Pancreas (tissue), 10 donors: Measurements from ENCODE around the gene PTPRD. TPM values are rescaled to one million over a fixed set of nuclear protein-coding genes. Genes with fewer than 3 reads are reported as not detected.

Experiments
- ATAC-seq, 4 donors: fragments of 200-7000 bp; cut with Tn5 transposase; one replicate each; pipeline versions ENCODE4 v1.8.0 to v1.9.1; 2020; ENCODE audit warnings: mild to moderate bottlenecking in 4 of 4, moderate library complexity in 4 of 4
- DNase-seq, 6 donors: peaks; one replicate each; pipeline ENCODE4 v3.0.0-alpha.2; 2020
- FAIRE-seq: peaks from 2 replicates; lab custom pipeline; 2012; peaks lifted over from hg19 to GRCh38; lab: Jason Lieb, UNC
- H3K27ac ChIP-seq, 4 donors: fragments of 200-600 bp; sonication (generic); 1 replicate in 3 of 4; 2 replicates in 1 of 4; pipeline versions ENCODE4 v1.5.0 to v1.8.0; 2020
- H3K27me3 ChIP-seq, 4 donors: fragments of 200-600 bp; one replicate each; pipeline ENCODE4 v1.8.0; 2021
- H3K36me3 ChIP-seq, 3 donors: fragments of 200-600 bp; sonication (generic) in 1 of 3; one replicate each; pipeline versions ENCODE4 v1.5.0 to v1.8.0; 2020 to 2021
- H3K4me1 ChIP-seq, 3 donors: fragments of 200-600 bp; one replicate each; pipeline ENCODE4 v1.8.0; 2021
- H3K4me3 ChIP-seq, 4 donors: fragments of 200-600 bp; sonication (generic) in 2 of 4; one replicate each; pipeline versions ENCODE4 v1.5.0 to v1.8.0; 2020 to 2021
- H3K9me3 ChIP-seq, 4 donors: fragments of 200-600 bp; one replicate each; pipeline ENCODE4 v1.8.0; 2021
- CTCF ChIP-seq, 4 donors: fragments of 200-600 bp; sonication (generic) in 3 of 4; IDR thresholded peaks; one replicate each; pipeline versions ENCODE4 v1.5.0 to v1.8.0; 2021; ENCODE audit warnings: antibody characterized with exemption in 4 of 4
- WGBS, 2 donors: extraction: QIAGEN DNeasy Blood & Tissue Kit; methylation state at CpG; one replicate each; pipeline ENCODE4 v1.1.7; 2013; 5-methylcytosine and 5-hydroxymethylcytosine counted together
- intact Hi-C, 3 donors: fragments of 100-400 bp; cut with DNase I; formaldehyde crosslinking; loops; one replicate each; pipeline versions ENCODE4 v1.11.1 to v1.14.2; 2022
- polyA plus RNA-seq, 2 donors: library from polyadenylated mRNA; stranded (reverse); fragments of 200-250 nt; gene quantifications; one replicate each; pipeline ENCODE4 v1.2.3, GENCODE V29; 2013
- total RNA-seq, 6 donors: library from RNA; stranded (reverse); fragmentation: NEBNext Ultra II Directional in 4 of 6; extraction: Animal tissue kit (Norgen Biotek cat#: 25700) in 4 of 6; gene quantifications; one replicate each; pipeline versions ENCODE4 v1.2.1 to v1.2.4, GENCODE V29; 2021 to 2023
- donor health status: healthy with polysubstance abuse.
- donor health status: DM: no; HTN: no; CAD: no; lungs with moderate emphysema.
- donor health status: DM: no; HTN: no; CAD: no.
- donor health status: control.
- donor health status: control.
- donor health status: Bipolar disorder and iron deficiency.
- donor health status: DM: yes; HTN: yes; CAD: no.
- donor health status: DM: no; HTN: no; CAD: no.
- donor health status: DM: no; HTN: no; CAD: no.
- donor health status: DM: yes; HTN: yes; CAD: no.

The PTPRD gene
- total and polyA plus RNA-seq, 8 donors = 2.1 to 21.7 (median 5.1) TPM

- H3K27ac ChIP-seq = no peak overlapping the region
- 63 to 72% methylated on average over 1 of the region's 1 CpG for WGBS, 2 donors
- H3K4me3 ChIP-seq = no peak overlapping the region
- intact Hi-C loops = loop anchor here in 1 of 3 donors (10.0 kb wide), 1 partner anchor 54 kb away; no protein-coding TSS in a partner anchor
- H3K9me3 ChIP-seq = no peaks in the 10 kb centered on the region
- no peaks in the 10 kb centered on the region for H3K4me1 ChIP-seq
- FAIRE-seq = no peak
- ATAC-seq = no peak
- no peak for TF ChIP-seq CTCF (IDR thresholded peaks at IDR 0.05)
- H3K36me3 ChIP-seq = no peaks in the 10 kb centered on the region
- no peak for DNase-seq
- no peaks in the 10 kb centered on the region for H3K27me3 ChIP-seq
These were observed 1313.7 kb downstream of the PTPRD start for GRCh38 chr9:9299134-9299533.

- H3K9me3 ChIP-seq = no peaks in the 10 kb centered on the region
- no peak for DNase-seq
- H3K27me3 ChIP-seq = no peaks in the 10 kb centered on the region
- no peaks in the 10 kb centered on the region for H3K4me1 ChIP-seq
- WGBS, 2 donors = 55 to 80% methylated on average over 2 of the region's 2 CpGs
- H3K4me3 ChIP-seq = no peak overlapping the region
- no peaks in the 10 kb centered on the region for H3K36me3 ChIP-seq
- FAIRE-seq = no peak
- TF ChIP-seq CTCF (IDR thresholded peaks at IDR 0.05) = no peak
- no peak overlapping the region for H3K27ac ChIP-seq
- ATAC-seq = no peak
- intact Hi-C loops = no loop called here
These were observed 1326.8 kb downstream of the PTPRD start for GRCh38 chr9:9286001-9286400.

- no peak for TF ChIP-seq CTCF (IDR thresholded peaks at IDR 0.05)
- intact Hi-C loops = no loop called here
- FAIRE-seq = no peak
- Histone ChIP-seq H3K36me3 (no peaks in the 10 kb centered on the region), H3K27ac (no peak overlapping the region), H3K9me3 (no peaks in the 10 kb centered on the region), H3K4me3 (no peak overlapping the region), H3K4me1 (no peaks in the 10 kb centered on the region), H3K27me3 (no peaks in the 10 kb centered on the region)
- ATAC-seq = no peak
- 44 to 69% methylated on average over 2 of the region's 2 CpGs for WGBS, 2 donors
- DNase-seq = no peak
These were observed 1328.6 kb downstream of the PTPRD start for GRCh38 chr9:9284201-9284600.

GRCh38 chr9:9283159-9283986 is 1329.4 kb downstream of the PTPRD start:
- ATAC-seq (no peak), DNase-seq (no peak), FAIRE-seq (no peak)
- Histone ChIP-seq H3K27me3 (no peaks in the 10 kb centered on the region), H3K27ac (no peak overlapping the region), H3K9me3 (no peaks in the 10 kb centered on the region), H3K4me3 (no peak overlapping the region), H3K36me3 (no peaks in the 10 kb centered on the region), H3K4me1 (no peaks in the 10 kb centered on the region)
- intact Hi-C loops = no loop called here
- TF ChIP-seq CTCF (IDR thresholded peaks at IDR 0.05) = no peak
- WGBS, 2 donors = 28 to 33% methylated on average over 2 of the region's 2 CpGs

GRCh38 chr9:9275601-9276000 is 1337.2 kb downstream of the PTPRD start:
- FAIRE-seq (no peak), DNase-seq (no peak), ATAC-seq (no peak)
- intact Hi-C loops = no loop called here
- no peak overlapping the region for H3K27ac ChIP-seq
- no peaks in the 10 kb centered on the region for H3K27me3 ChIP-seq
- H3K4me1 ChIP-seq = no peaks in the 10 kb centered on the region
- H3K4me3 ChIP-seq = no peak overlapping the region
- no peak for TF ChIP-seq CTCF (IDR thresholded peaks at IDR 0.05)
- H3K9me3 ChIP-seq = no peaks in the 10 kb centered on the region
- H3K36me3 ChIP-seq = no peaks in the 10 kb centered on the region
- 55 to 76% methylated on average over 4 of the region's 4 CpGs for WGBS, 2 donors
